H1 (cell line): Measurements from ENCODE around the gene PAK5. TPM values are rescaled to one million over a fixed set of nuclear protein-coding genes. Genes with fewer than 3 reads are reported as not detected.

ENCODE experiments used
- BRCA1 ChIP-seq: IDR thresholded peaks from 2 replicates; pipeline ENCODE4 v1.6.1; 2012; ENCODE audit warnings: low read depth, low read length, improper control_type of control experiment
- SRF ChIP-seq: IDR thresholded peaks from 2 replicates; pipeline ENCODE4 v1.6.1; 2011; ENCODE audit warnings: mild to moderate bottlenecking, low read depth, low read length, moderate library complexity
- polyA plus RNA-seq, 7 experiments: library from polyadenylated mRNA; depleted of rRNA in 3 of 7; stranded (reverse) in 5 of 7; unstranded in 2 of 7; fragments of >200 nt in 5 of 7; fragments of 200-250 nt in 2 of 7; gene quantifications; 1 replicate in 5 of 7; 2 replicates in 1 of 7; 4 replicates in 1 of 7; pipeline versions ENCODE4 v1.2.1 to v1.2.3, GENCODE V29; 2011 to 2013; ENCODE audit warnings: missing spikeins in 2 of 7, mixed read lengths in 2 of 7
- total RNA-seq: library from RNA; stranded (reverse); fragmentation: NEBNext Ultra II Directional; extraction: Animal tissue kit (Norgen Biotek cat#: 25700); gene quantifications from 2 replicates; pipeline ENCODE4 v1.2.1, GENCODE V29; 2021
- TF ChIP-seq, protein P1 (sequence below), 3 experiments: IDR thresholded peaks; 1 replicate in 2 of 3; 2 replicates in 1 of 3; pipeline versions ENCODE4 v1.5.1 to v1.6.1; 2011; ENCODE audit warnings: low read length in 3 of 3, mild to moderate bottlenecking in 3 of 3, inconsistent platforms in 2 of 3, low read depth in 1 of 3, moderate library complexity in 1 of 3; ENCODE audit not compliant: insufficient read depth in 1 of 3; ENCODE audit errors: control extremely low read depth in 1 of 3

The PAK5 gene
- total and polyA plus RNA-seq, 2 of the 8 experiments (the other 6 are each of a cell fraction or from before 2014, with no cell fraction given): 0.54 to 0.80 TPM

- TF ChIP-seq, protein P1, sequence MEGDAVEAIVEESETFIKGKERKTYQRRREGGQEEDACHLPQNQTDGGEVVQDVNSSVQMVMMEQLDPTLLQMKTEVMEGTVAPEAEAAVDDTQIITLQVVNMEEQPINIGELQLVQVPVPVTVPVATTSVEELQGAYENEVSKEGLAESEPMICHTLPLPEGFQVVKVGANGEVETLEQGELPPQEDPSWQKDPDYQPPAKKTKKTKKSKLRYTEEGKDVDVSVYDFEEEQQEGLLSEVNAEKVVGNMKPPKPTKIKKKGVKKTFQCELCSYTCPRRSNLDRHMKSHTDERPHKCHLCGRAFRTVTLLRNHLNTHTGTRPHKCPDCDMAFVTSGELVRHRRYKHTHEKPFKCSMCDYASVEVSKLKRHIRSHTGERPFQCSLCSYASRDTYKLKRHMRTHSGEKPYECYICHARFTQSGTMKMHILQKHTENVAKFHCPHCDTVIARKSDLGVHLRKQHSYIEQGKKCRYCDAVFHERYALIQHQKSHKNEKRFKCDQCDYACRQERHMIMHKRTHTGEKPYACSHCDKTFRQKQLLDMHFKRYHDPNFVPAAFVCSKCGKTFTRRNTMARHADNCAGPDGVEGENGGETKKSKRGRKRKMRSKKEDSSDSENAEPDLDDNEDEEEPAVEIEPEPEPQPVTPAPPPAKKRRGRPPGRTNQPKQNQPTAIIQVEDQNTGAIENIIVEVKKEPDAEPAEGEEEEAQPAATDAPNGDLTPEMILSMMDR (IDR thresholded peaks at IDR 0.05; ENCODE audit: control extremely low read depth in 1 of 3, insufficient read depth in 1 of 3, low read depth in 1 of 3, low read length in 3 of 3): no peak
- TF ChIP-seq SRF: no peak
- TF ChIP-seq BRCA1: no peak
These were observed 345.1 kb downstream of the PAK5 start (continued) for GRCh38 chr20:9493803-9494202.
